ENCODE measurements around the gene P3H2.

- no peak for TF ChIP-seq POLR2A (IDR thresholded peaks at IDR 0.05)
- TF ChIP-seq, protein P1, sequence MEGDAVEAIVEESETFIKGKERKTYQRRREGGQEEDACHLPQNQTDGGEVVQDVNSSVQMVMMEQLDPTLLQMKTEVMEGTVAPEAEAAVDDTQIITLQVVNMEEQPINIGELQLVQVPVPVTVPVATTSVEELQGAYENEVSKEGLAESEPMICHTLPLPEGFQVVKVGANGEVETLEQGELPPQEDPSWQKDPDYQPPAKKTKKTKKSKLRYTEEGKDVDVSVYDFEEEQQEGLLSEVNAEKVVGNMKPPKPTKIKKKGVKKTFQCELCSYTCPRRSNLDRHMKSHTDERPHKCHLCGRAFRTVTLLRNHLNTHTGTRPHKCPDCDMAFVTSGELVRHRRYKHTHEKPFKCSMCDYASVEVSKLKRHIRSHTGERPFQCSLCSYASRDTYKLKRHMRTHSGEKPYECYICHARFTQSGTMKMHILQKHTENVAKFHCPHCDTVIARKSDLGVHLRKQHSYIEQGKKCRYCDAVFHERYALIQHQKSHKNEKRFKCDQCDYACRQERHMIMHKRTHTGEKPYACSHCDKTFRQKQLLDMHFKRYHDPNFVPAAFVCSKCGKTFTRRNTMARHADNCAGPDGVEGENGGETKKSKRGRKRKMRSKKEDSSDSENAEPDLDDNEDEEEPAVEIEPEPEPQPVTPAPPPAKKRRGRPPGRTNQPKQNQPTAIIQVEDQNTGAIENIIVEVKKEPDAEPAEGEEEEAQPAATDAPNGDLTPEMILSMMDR (IDR thresholded peaks at IDR 0.05), result no peak
Observed at GRCh38 chr3:189988322-189988721, 132.4 kb downstream of the P3H2 start.

All from stomach (tissue), 4 donors.